Measurements from ENCODE around the gene RPS14.

RPS14 gene

GRCh38 chr5:150449517-150450339 lies at the start of gene RPS14:
Gene RPS14 (minus strand): TSS chr5:150449739. CDS start chr5:150447733, 2,006 bp downstream.
- peak; percentile 88 to 95 (median 94) for DNase-seq (ENCODE audit: low read depth in 3 of 3)

DNA sequence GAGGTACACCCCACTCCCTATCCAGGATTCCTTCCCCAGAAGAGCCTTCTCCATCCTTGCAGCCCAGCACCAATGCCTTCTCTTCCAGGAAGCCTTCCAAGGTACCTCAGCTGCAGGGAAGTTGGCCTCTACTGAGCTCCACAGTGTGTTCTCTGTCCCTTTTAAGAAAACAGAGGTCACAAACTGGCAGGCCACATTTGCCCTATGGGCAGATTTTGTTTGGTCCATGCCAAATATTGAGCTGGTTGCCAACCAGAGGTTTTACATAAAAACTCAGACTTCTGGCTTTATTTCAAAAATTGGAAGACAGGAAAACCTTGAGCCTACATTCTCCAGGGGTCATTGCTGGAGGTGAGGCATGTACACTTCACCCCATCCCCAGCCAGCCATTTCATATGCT lies 49.4 kb upstream of the RPS14 start:
- no peak for DNase-seq (ENCODE audit: low read depth in 3 of 3)

DNA sequence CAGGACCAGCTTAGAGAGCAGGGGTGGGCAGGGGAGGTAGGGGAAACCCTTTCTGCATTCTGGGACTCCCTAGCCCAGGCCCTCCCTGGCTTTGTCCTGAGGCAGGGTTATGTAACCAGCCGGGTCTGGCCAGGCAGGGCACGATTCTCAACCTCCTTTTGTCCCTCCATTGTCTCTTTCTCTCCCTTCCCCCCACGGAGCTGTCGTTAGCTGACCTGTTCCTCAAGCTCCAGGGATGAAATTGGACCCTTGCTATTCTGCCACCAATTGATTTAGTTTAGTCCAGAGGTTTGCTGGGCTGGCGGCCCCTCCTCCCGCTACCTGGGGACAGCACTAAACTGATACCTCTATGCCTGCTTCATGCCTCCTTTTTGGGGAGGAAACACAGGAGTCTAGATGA lies 49.0 kb upstream of the RPS14 start:
- no peak for DNase-seq (ENCODE audit: low read depth in 3 of 3)

DNA sequence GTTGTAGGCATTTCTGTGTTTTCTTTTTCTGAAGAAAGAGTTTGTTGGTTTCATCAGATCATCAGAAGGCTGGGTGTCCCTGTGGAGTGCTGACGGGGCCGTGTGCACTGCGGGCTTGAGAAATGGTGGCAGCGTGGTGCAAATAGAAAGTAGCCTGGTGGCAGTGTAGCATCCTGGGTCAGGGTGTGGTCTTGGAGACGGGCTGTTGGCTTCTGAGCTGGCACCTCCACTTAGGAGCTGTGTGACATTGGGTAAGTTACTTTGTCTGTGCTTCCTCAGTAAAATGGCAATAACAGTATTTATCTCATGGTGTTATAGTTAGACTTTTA lies 48.4 kb upstream of the RPS14 start:
- no peak for DNase-seq (ENCODE audit: low read depth in 3 of 3)

- no peak for DNase-seq (ENCODE audit: low read depth in 3 of 3)
Observed at GRCh38 chr5:150497274-150497988, 47.9 kb upstream of the RPS14 start.

GRCh38 chr5:150496534-150496933 lies 47.0 kb upstream of the RPS14 start:
- DNase-seq (ENCODE audit: low read depth in 3 of 3), result no peak

- no peak for DNase-seq (ENCODE audit: low read depth in 3 of 3)
Observed at GRCh38 chr5:150496098-150496497, 46.6 kb upstream of the RPS14 start.

DNA sequence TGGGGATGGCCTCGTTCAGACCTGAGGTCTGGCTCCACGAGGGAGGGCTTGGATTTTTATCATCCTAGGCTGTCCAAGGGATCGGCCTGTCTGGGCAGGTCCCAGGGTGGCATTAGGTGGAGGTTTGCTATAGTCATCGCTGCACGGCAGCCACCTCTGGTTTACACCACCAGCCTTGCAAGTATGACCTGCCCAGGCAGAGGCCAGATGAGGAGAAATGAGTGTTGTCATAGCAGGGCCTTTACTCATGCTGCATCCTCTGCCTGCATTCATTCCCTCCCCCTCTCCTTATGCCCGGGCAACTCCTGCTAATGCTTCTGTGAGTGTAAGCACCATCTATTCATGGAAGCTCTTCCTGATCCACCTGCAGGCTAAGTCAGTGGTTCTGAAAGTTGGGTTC lies 43.1 kb upstream of the RPS14 start:
- no peak for DNase-seq (ENCODE audit: low read depth in 3 of 3)

- no peak for DNase-seq (ENCODE audit: low read depth in 3 of 3)
Observed at GRCh38 chr5:150491876-150492275, 42.3 kb upstream of the RPS14 start.

GRCh38 chr5:150490754-150491153 lies 41.2 kb upstream of the RPS14 start:
- no peak for DNase-seq (ENCODE audit: low read depth in 3 of 3)

GRCh38 chr5:150490296-150490669 lies 40.7 kb upstream of the RPS14 start:
- no peak for DNase-seq (ENCODE audit: low read depth in 3 of 3)

- DNase-seq (ENCODE audit: low read depth in 3 of 3), result no peak
Observed at GRCh38 chr5:150489360-150490295, 40.1 kb upstream of the RPS14 start.

GRCh38 chr5:150488519-150489359 lies 39.2 kb upstream of the RPS14 start:
- DNase-seq (ENCODE audit: low read depth in 3 of 3), result no peak

DNA sequence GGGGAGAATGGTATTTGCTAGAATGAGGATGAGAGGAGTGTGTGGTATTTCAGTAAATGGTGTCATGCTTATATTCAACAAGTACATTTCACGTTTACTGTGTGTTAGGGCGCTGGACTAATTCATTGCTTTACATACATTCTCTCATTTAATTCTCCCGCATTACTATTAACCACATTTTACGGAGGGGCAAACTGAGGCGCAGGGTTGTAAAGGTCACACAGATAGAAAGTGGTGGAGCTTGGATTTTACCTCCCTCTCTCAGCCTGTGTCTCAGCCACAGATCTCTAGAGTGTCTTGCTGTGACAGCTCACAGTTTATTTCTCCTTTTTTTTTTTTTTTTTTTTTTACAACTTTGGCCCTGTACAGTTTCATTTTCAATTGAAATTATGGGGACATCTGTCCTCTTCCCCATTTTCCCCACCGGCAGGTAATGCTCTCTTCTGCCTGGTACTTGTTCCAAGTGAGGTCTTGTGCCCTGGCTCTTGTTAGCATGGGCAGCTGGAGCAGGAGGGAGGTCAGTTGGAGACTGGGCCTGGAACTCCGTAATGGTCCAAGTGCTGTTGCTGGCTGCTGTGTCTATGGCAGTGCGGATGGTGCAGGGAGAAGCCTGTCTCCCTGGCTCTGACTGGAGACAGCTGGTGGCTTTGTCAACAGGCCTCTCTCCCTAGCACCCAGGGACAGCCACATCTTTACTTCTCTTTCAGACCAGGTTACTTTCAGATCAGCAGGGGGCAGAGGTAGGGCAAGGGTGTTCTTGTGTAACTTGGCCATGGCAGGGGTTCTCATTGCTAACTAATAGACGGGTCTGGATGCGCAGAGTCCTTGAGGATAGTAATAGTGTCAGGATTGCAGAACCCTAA lies 37.9 kb upstream of the RPS14 start:
- DNase-seq (ENCODE audit: low read depth in 3 of 3), result no peak

- DNase-seq (ENCODE audit: low read depth in 3 of 3), result peak; percentile 3 to 27 (median 22)
Observed at GRCh38 chr5:150486402-150487198, 37.1 kb upstream of the RPS14 start.

- DNase-seq (ENCODE audit: low read depth in 3 of 3), result peak in 2 of 3 experiments; percentile 9 to 21
Observed at GRCh38 chr5:150485693-150486401, 36.3 kb upstream of the RPS14 start.

GRCh38 chr5:150484964-150485692 lies 35.6 kb upstream of the RPS14 start:
- no peak for DNase-seq (ENCODE audit: low read depth in 3 of 3)

DNA sequence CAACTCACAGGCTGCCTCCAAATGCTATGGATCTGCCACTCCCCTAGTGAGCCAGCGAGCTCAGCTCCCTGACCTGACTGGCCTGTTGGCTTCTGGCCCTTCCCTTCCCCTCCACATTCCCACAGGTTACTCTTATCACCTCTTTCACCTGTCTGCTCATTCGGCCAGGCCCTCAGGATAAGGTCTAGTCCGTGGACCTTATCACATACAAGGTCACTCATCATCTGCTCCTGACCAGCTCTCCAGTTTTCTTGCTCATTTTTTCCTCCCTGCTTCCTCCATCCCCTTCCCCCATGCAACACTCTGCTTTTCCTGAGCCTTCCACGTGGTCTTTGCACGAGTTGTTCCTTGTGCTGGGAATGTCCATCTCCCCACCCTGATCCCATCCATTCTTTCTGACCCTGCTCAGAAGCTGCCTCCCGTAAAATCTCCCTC lies 32.5 kb upstream of the RPS14 start:
- no peak for DNase-seq (ENCODE audit: low read depth in 3 of 3)
